Chondrocyte (in vitro differentiated cells): Measurements from ENCODE around the gene AZU1. TPM values are rescaled to one million over a fixed set of nuclear protein-coding genes. Genes with fewer than 3 reads are reported as not detected.

Experiments
- DNase-seq: peaks from one replicate; pipeline ENCODE4 v3.0.0; 2021; ENCODE audit warnings: mixed read lengths, low spot score
- H3K27ac Mint-ChIP-seq: one replicate; pipeline ENCODE4 v1.8.0; 2021; ENCODE audit warnings: mild to moderate bottlenecking, moderate library complexity, mixed read lengths; ENCODE audit not compliant: unreplicated experiment
- H3K27me3 Mint-ChIP-seq: 2 replicates; pipeline ENCODE4 v1.8.0; 2021; ENCODE audit warnings: low read depth, mixed read lengths
- H3K36me3 Mint-ChIP-seq: 2 replicates; pipeline ENCODE4 v1.8.0; 2021; ENCODE audit warnings: low read depth, mixed read lengths
- H3K4me1 Mint-ChIP-seq: 2 replicates; pipeline ENCODE4 v1.8.0; 2021; ENCODE audit warnings: low read depth, mild to moderate bottlenecking, mixed read lengths
- H3K4me3 Mint-ChIP-seq: one replicate; pipeline ENCODE4 v1.8.0; 2021; ENCODE audit warnings: mild to moderate bottlenecking, moderate library complexity, mixed read lengths; ENCODE audit not compliant: unreplicated experiment
- H3K9me3 Mint-ChIP-seq: 2 replicates; pipeline ENCODE4 v1.8.0; 2021; ENCODE audit warnings: low read depth, mixed read lengths
- total RNA-seq: library from RNA; stranded (reverse); gene quantifications from 3 replicates; pipeline ENCODE4 v1.2.1, GENCODE V29; 2021
- TF ChIP-seq, protein P1 (sequence below): fragments of 200-600 bp; sonication (generic); IDR thresholded peaks from 2 replicates; pipeline ENCODE4 v1.5.0; 2021; ENCODE audit warnings: antibody characterized with exemption, mild to moderate bottlenecking, moderate library complexity

AZU1 gene
- total RNA-seq, 1 donor from 2014 or later, result 0.37 TPM

DNA sequence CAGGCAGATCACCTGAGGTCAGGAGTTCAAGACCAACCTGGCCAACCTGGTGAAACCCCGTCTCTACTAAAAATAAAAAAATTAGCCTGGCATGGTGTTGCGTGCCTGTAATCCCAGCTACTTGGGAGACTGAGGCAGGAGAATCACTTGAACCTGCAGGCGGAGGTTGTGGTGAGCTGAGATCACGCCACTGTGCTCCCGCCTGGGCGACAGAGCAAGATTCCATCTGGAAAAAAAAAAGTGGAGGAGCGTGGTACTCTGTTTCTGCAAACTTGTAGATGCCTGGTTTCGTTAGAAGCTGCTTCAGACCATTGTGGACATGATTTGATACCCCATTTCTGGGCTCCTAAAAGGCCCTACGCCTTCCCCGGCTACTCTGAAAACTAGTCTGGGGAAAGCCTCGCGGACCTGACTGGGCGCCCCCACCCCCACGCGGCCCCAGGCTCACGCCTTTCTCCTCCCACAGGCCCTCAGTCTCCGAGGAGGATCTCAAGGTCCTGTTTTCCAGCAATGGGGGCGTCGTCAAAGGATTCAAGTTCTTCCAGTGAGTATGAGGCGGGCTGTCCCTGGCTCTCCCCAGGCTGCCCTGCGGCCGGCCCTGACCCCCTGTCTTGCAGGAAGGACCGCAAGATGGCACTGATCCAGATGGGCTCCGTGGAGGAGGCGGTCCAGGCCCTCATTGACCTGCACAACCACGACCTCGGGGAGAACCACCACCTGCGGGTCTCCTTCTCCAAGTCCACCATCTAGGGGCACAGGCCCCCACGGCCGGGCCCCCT lies 17.4 kb upstream of the AZU1 start:
- no peak for DNase-seq
- Mint-ChIP-seq H3K4me3 (no peak overlapping the region), H3K27ac (no peak overlapping the region), H3K4me1 (no peaks in the 10 kb centered on the region), H3K9me3 (no peaks in the 10 kb centered on the region), H3K27me3 (no peaks in the 10 kb centered on the region), H3K36me3 (peaks cover 22% of the 10 kb centered on the region)
- TF ChIP-seq, protein P1, sequence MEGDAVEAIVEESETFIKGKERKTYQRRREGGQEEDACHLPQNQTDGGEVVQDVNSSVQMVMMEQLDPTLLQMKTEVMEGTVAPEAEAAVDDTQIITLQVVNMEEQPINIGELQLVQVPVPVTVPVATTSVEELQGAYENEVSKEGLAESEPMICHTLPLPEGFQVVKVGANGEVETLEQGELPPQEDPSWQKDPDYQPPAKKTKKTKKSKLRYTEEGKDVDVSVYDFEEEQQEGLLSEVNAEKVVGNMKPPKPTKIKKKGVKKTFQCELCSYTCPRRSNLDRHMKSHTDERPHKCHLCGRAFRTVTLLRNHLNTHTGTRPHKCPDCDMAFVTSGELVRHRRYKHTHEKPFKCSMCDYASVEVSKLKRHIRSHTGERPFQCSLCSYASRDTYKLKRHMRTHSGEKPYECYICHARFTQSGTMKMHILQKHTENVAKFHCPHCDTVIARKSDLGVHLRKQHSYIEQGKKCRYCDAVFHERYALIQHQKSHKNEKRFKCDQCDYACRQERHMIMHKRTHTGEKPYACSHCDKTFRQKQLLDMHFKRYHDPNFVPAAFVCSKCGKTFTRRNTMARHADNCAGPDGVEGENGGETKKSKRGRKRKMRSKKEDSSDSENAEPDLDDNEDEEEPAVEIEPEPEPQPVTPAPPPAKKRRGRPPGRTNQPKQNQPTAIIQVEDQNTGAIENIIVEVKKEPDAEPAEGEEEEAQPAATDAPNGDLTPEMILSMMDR, result no peak

DNA sequence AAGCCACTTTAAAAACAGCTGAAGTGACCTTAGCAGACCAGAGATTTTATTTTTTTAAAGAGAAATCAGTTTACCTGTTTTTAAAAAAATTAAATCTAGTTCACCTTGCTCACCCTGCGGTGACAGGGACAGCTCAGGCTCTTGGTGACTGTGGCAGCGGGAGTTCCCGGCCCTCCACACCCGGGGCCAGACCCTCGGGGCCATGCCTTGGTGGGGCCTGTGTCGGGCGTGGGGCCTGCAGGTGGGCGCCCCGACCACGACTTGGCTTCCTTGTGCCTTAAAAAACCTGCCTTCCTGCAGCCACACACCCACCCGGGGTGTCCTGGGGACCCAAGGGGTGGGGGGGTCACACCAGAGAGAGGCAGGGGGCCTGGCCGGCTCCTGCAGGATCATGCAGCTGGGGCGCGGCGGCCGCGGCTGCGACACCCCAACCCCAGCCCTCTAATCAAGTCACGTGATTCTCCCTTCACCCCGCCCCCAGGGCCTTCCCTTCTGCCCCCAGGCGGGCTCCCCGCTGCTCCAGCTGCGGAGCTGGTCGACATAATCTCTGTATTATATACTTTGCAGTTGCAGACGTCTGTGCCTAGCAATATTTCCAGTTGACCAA lies 16.7 kb upstream of the AZU1 start:
- Mint-ChIP-seq H3K27ac (no peak overlapping the region), H3K9me3 (no peaks in the 10 kb centered on the region), H3K4me1 (no peaks in the 10 kb centered on the region), H3K36me3 (peaks cover 25% of the 10 kb centered on the region), H3K27me3 (no peaks in the 10 kb centered on the region), H3K4me3 (no peak overlapping the region)
- TF ChIP-seq, protein P1, result no peak
- no peak for DNase-seq

- H3K4me3 Mint-ChIP-seq, result no peak overlapping the region
- no peak for DNase-seq
- TF ChIP-seq, protein P1, result no peak
- H3K27ac Mint-ChIP-seq, result no peak overlapping the region
- H3K27me3 Mint-ChIP-seq, result no peaks in the 10 kb centered on the region
- H3K4me1 Mint-ChIP-seq, result no peaks in the 10 kb centered on the region
- H3K9me3 Mint-ChIP-seq, result peaks cover 3% of the 10 kb centered on the region
- peaks cover 28% of the 10 kb centered on the region for H3K36me3 Mint-ChIP-seq
Observed at GRCh38 chr19:811506-812048, 16.1 kb upstream of the AZU1 start.

- no peak for DNase-seq
- peaks cover 4% of the 10 kb centered on the region for H3K9me3 Mint-ChIP-seq
- H3K4me3 Mint-ChIP-seq, result no peak overlapping the region
- TF ChIP-seq, protein P1, result no peak
- peaks cover 26% of the 10 kb centered on the region for H3K36me3 Mint-ChIP-seq
- H3K27me3 Mint-ChIP-seq, result no peaks in the 10 kb centered on the region
- no peak overlapping the region for H3K27ac Mint-ChIP-seq
- H3K4me1 Mint-ChIP-seq, result no peaks in the 10 kb centered on the region
Observed at GRCh38 chr19:812049-812746, 15.4 kb upstream of the AZU1 start.

DNA sequence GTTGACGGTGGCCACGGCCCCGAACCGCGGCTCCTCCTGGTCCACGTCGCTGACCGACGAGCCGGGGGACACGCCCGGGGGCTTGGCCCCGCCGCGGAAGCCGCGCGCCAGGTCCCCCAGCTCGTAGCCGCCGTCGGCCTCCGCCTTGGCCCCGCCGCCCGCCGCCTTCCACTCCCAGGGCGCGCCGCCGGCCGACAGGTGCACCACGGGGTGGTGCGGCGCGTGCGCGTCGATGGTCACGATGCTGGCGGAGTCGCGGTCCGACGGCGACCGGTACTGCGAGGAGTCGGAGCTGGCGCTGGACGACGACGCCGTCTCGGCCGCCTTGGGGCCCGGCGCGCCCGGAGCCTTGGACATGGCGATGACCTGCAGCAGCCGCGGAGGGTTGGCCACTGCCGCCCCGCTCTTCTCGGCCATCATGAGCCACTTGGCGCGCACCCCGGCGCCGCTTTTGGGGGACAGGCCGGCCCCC lies 14.9 kb upstream of the AZU1 start:
- DNase-seq, result no peak
- TF ChIP-seq, protein P1, result no peak
- H3K27me3 Mint-ChIP-seq, result no peaks in the 10 kb centered on the region
- peaks cover 4% of the 10 kb centered on the region for H3K9me3 Mint-ChIP-seq
- H3K4me3 Mint-ChIP-seq, result no peak overlapping the region
- no peaks in the 10 kb centered on the region for H3K4me1 Mint-ChIP-seq
- no peak overlapping the region for H3K27ac Mint-ChIP-seq
- peaks cover 20% of the 10 kb centered on the region for H3K36me3 Mint-ChIP-seq
